Neural crest cell (in vitro differentiated cells): Measurements from ENCODE around the gene TBCD. TPM values are rescaled to one million over a fixed set of nuclear protein-coding genes. Genes with fewer than 3 reads are reported as not detected.

Experiments used
- DNase-seq: peaks from one replicate; pipeline ENCODE4 v3.0.0; 2021; ENCODE audit warnings: low read depth, mixed read lengths, low spot score
- H3K27ac Mint-ChIP-seq: one replicate; pipeline ENCODE4 v1.8.0; 2021; ENCODE audit warnings: mild to moderate bottlenecking, mixed read lengths; ENCODE audit not compliant: unreplicated experiment
- H3K27me3 Mint-ChIP-seq: 2 replicates; pipeline ENCODE4 v1.8.0; 2021; ENCODE audit warnings: low read depth, mild to moderate bottlenecking, mixed read lengths
- H3K36me3 Mint-ChIP-seq: 2 replicates; pipeline ENCODE4 v1.8.0; 2021; ENCODE audit warnings: low read depth, mild to moderate bottlenecking, mixed read lengths
- H3K4me1 Mint-ChIP-seq: 2 replicates; pipeline ENCODE4 v1.8.0; 2021; ENCODE audit warnings: mixed read lengths
- H3K4me3 Mint-ChIP-seq: one replicate; pipeline ENCODE4 v1.8.0; 2021; ENCODE audit warnings: mild to moderate bottlenecking, mixed read lengths
- H3K9me3 Mint-ChIP-seq: 2 replicates; pipeline ENCODE4 v1.8.0; 2021; ENCODE audit warnings: mixed read lengths
- CTCF ChIP-seq: fragments of 200-600 bp; sonication (generic); conservative IDR thresholded peaks from 2 replicates; pipeline ENCODE4 v1.5.0; 2021; ENCODE audit warnings: antibody characterized with exemption, mild to moderate bottlenecking
- total RNA-seq: library from RNA; stranded (reverse); gene quantifications from 2 replicates; pipeline ENCODE4 v1.2.1, GENCODE V29; 2021

The TBCD gene
- total RNA-seq, 1 donor from 2014 or later = 166 TPM

- TF ChIP-seq CTCF = peak; percentile 51
Measured at GRCh38 chr17:82836823-82837357, 85.0 kb downstream of the TBCD start.

GRCh38 chr17:82837586-82838320, 85.9 kb downstream of the TBCD start:
- H3K27ac Mint-ChIP-seq = peak overlapping the region; percentile 17
- no peak overlapping the region for H3K4me3 Mint-ChIP-seq
- H3K36me3 Mint-ChIP-seq = no peaks in the 10 kb centered on the region
- H3K4me1 Mint-ChIP-seq = peaks cover 9% of the 10 kb centered on the region
- DNase-seq = no peak
- no peaks in the 10 kb centered on the region for H3K9me3 Mint-ChIP-seq
- H3K27me3 Mint-ChIP-seq = no peaks in the 10 kb centered on the region
- TF ChIP-seq CTCF = no peak

More at GRCh38 chr17:82836823-82837357, 85.0 kb downstream of the TBCD start:
- H3K4me1 Mint-ChIP-seq = peaks cover 9% of the 10 kb centered on the region
- DNase-seq = no peak
- no peak overlapping the region for H3K4me3 Mint-ChIP-seq
- no peak overlapping the region for H3K27ac Mint-ChIP-seq
- no peaks in the 10 kb centered on the region for H3K27me3 Mint-ChIP-seq
- no peaks in the 10 kb centered on the region for H3K9me3 Mint-ChIP-seq
- no peaks in the 10 kb centered on the region for H3K36me3 Mint-ChIP-seq

- Mint-ChIP-seq H3K27ac (no peak overlapping the region), H3K9me3 (no peaks in the 10 kb centered on the region), H3K4me3 (no peak overlapping the region), H3K27me3 (no peaks in the 10 kb centered on the region), H3K4me1 (peaks cover 9% of the 10 kb centered on the region), H3K36me3 (no peaks in the 10 kb centered on the region)
- no peak for DNase-seq
- no peak for TF ChIP-seq CTCF
Measured at GRCh38 chr17:82838386-82839063, 86.7 kb downstream of the TBCD start.

- no peak for TF ChIP-seq CTCF
- H3K4me1 Mint-ChIP-seq = peaks cover 9% of the 10 kb centered on the region
- H3K4me3 Mint-ChIP-seq = no peak within 1 kb of the TSS
- no peaks in the 10 kb centered on the region for H3K9me3 Mint-ChIP-seq
- DNase-seq = no peak
- H3K27me3 Mint-ChIP-seq = no peaks in the 10 kb centered on the region
- H3K27ac Mint-ChIP-seq = no peak within 1 kb of the TSS
- no peaks in the 10 kb centered on the region for H3K36me3 Mint-ChIP-seq
Measured at GRCh38 chr17:82839617-82840292, 87.9 kb downstream of the TBCD start, which contains the start of gene ZNF750. ZNF750 (minus strand) TSS chr17:82840022; CDS start chr17:82832454, 7,568 bp downstream.

- no peak for TF ChIP-seq CTCF
- no peak overlapping the region for H3K27ac Mint-ChIP-seq
- H3K4me3 Mint-ChIP-seq = no peak overlapping the region
- DNase-seq = no peak
- no peaks in the 10 kb centered on the region for H3K9me3 Mint-ChIP-seq
- H3K27me3 Mint-ChIP-seq = no peaks in the 10 kb centered on the region
- peaks cover 9% of the 10 kb centered on the region for H3K4me1 Mint-ChIP-seq
- H3K36me3 Mint-ChIP-seq = no peaks in the 10 kb centered on the region
Measured at GRCh38 chr17:82840431-82840831, 88.6 kb downstream of the TBCD start.
